NCI-H1417 (cell line): Measurements from ENCODE around the gene STX1B.
A peak's percentile ranks its signal among the peaks of the same experiment; 100 is the strongest.
"Not testable (repeated sequence)": the region's sequence is repeated elsewhere in the genome, so short reads cannot be mapped to it uniquely, and the experiment has no call there.

Experiments used
- DNase-seq, 3 experiments: peaks; one replicate each; lab custom pipeline; 2025; lab: John Stamatoyannopoulos, UW

Gene STX1B

GRCh38 chr16:31013292-31013691, 2.9 kb upstream of the STX1B start:
- not testable (repeated sequence) for DNase-seq

- not testable (repeated sequence) for DNase-seq
Observed at GRCh38 chr16:31011815-31012214, 1.4 kb upstream of the STX1B start.

GRCh38 chr16:31009894-31010584, 399 bp downstream of the STX1B start:
- peak in 1 of 3 experiments; percentile 33 for DNase-seq

GRCh38 chr16:31009120-31009519, 1.3 kb downstream of the STX1B start:
- DNase-seq: peak in 1 of 3 experiments; percentile 4

GRCh38 chr16:31008551-31008950, 1.9 kb downstream of the STX1B start:
- DNase-seq: no peak

GRCh38 chr16:31008149-31008548, 2.3 kb downstream of the STX1B start:
- DNase-seq: no peak

- DNase-seq: no peak
Observed at GRCh38 chr16:31007684-31008083, 2.8 kb downstream of the STX1B start.

- DNase-seq: no peak
Observed at GRCh38 chr16:31006589-31006988, 3.8 kb downstream of the STX1B start.

- DNase-seq: no peak
Observed at GRCh38 chr16:31006086-31006385, 4.4 kb downstream of the STX1B start.

- no peak for DNase-seq
Observed at GRCh38 chr16:31005350-31006085, 4.9 kb downstream of the STX1B start.

- DNase-seq: no peak
Observed at GRCh38 chr16:31004658-31005057, 5.8 kb downstream of the STX1B start.

- no peak for DNase-seq
Observed at GRCh38 chr16:31003744-31004143, 6.7 kb downstream of the STX1B start.

GRCh38 chr16:31002862-31003341, 7.5 kb downstream of the STX1B start:
- no peak for DNase-seq

GRCh38 chr16:31002250-31002700, 8.2 kb downstream of the STX1B start:
- DNase-seq: no peak

GRCh38 chr16:31001507-31002249, 8.8 kb downstream of the STX1B start:
- DNase-seq: no peak

GRCh38 chr16:31000671-31001382, 9.6 kb downstream of the STX1B start:
- no peak for DNase-seq

- no peak for DNase-seq
Observed at GRCh38 chr16:30998852-30999761, 11.3 kb downstream of the STX1B start.

GRCh38 chr16:30997725-30998711, 12.4 kb downstream of the STX1B start:
- no peak for DNase-seq

GRCh38 chr16:30996985-30997724, 13.3 kb downstream of the STX1B start:
- DNase-seq: peak in 1 of 3 experiments; percentile 11
